HCT116 (cell line): ENCODE measurements around the gene TCF7L1. TPM values are rescaled to one million over a fixed set of nuclear protein-coding genes. Genes with fewer than 3 reads are reported as not detected.

Experiments used
- ATAC-seq: fragments of 200-7000 bp; cut with Tn5 transposase; 2 replicates; pipeline ENCODE4 v1.9.1; 2020; ENCODE audit warnings: mild to moderate bottlenecking, moderate library complexity
- BruUV-seq: library from RNA; stranded (reverse); fragments of 400-500 nt; replicated peaks from 2 replicates; lab custom pipeline; 2021; lab: Mats Ljungman, UMichigan
- CTCF ChIA-PET: fragments of 300-600 bp; sonication (Branson Sonifier 250); formaldehyde crosslinking; loops from one replicate; lab custom pipeline; 2021; ENCODE audit warnings: antibody characterized with exemption; lab: Charles Lee
- POLR2A ChIA-PET: fragments of 300-600, 350-600 bp; sonication (Branson Sonifier 250); formaldehyde crosslinking; loops from one replicate; lab custom pipeline; 2021; ENCODE audit warnings: antibody characterized with exemption; lab: Charles Lee
- RAD21 ChIA-PET, 2 experiments: fragments of 300-600 bp; sonication (Branson Sonifier 250); formaldehyde crosslinking; loops; one replicate each; lab custom pipeline; 2023; ENCODE audit warnings: low total read pairs in 2 of 2; ENCODE audit not compliant: uncharacterized antibody in 2 of 2, unreplicated experiment in 2 of 2, low non-redundant PET in 1 of 2; lab: Charles Lee
- DNase-seq: peaks from one replicate; pipeline ENCODE4 v3.0.0-alpha.2; 2010; ENCODE audit warnings: low read depth, low spot score
- H2AFZ ChIP-seq: fragments of 200-600 bp; shearing (Covaris generic), sonication (generic); 2 replicates; pipeline ENCODE4 v1.6.1; 2017; ENCODE audit warnings: low read depth, mixed run types, mixed read lengths, antibody characterized with exemption, low read length; ENCODE audit not compliant: poor library complexity, severe bottlenecking
- H3K27ac ChIP-seq: 2 replicates; pipeline ENCODE4 v1.5.1; 2012; ENCODE audit warnings: low read depth, low read length
- H3K27me3 ChIP-seq: fragments of 200-600 bp; sonication (generic); 2 replicates; pipeline ENCODE4 v1.6.1; 2016; ENCODE audit warnings: mixed run types, low read length, mixed read lengths; ENCODE audit not compliant: insufficient read depth
- H3K36me3 ChIP-seq, 2 experiments: fragments of 200-500 bp in 1 of 2; fragments of 200-600 bp in 1 of 2; sonication (Bioruptor generic) in 1 of 2; sonication (generic) in 1 of 2; 2 replicates each; pipeline versions ENCODE4 v1.5.1 to v1.6.1; 2014 to 2016; ENCODE audit warnings: low read length in 2 of 2, inconsistent platforms in 1 of 2, mixed read lengths in 1 of 2, mixed run types in 1 of 2; ENCODE audit not compliant: insufficient read depth in 2 of 2, control insufficient read depth in 1 of 2
- H3K4me1 ChIP-seq, 2 experiments: fragments of 200-600 bp in 1 of 2; sonication (generic) in 1 of 2; 2 replicates each; pipeline versions ENCODE4 v1.5.1 to v1.6.1; 2012 to 2017; ENCODE audit warnings: low read length in 2 of 2, inconsistent platforms in 1 of 2, mild to moderate bottlenecking in 1 of 2, mixed read lengths in 1 of 2, mixed run types in 1 of 2, moderate library complexity in 1 of 2; ENCODE audit not compliant: insufficient read depth in 2 of 2, control insufficient read depth in 1 of 2
- H3K4me2 ChIP-seq: fragments of 200-600 bp; sonication (generic); 2 replicates; pipeline ENCODE4 v1.6.1; 2017; ENCODE audit warnings: mixed run types, low read length, mixed read lengths
- H3K4me3 ChIP-seq, 2 experiments: fragments of 200-600 bp in 1 of 2; sonication (generic) in 1 of 2; replicated peaks in 1 of 2; 2 replicates each; pipeline ENCODE4 v1.5.1; 2011 to 2016; ENCODE audit warnings: low read length in 2 of 2, control low read depth in 1 of 2, low read depth in 1 of 2, mild to moderate bottlenecking in 1 of 2, mixed read lengths in 1 of 2, mixed run types in 1 of 2
- H3K79me2 ChIP-seq: fragments of 200-600 bp; sonication (generic); 2 replicates; pipeline ENCODE4 v1.6.1; 2017; ENCODE audit warnings: mild to moderate bottlenecking, mixed run types, low read length, moderate library complexity, mixed read lengths; ENCODE audit not compliant: insufficient read depth
- H3K9ac ChIP-seq: fragments of 200-600 bp; sonication (generic); 2 replicates; pipeline ENCODE4 v1.6.1; 2016; ENCODE audit warnings: low read length, mixed read lengths
- H3K9me2 ChIP-seq: fragments of 200-600 bp; sonication (generic), shearing (Covaris generic); 2 replicates; pipeline ENCODE4 v1.6.1; 2017; ENCODE audit warnings: mixed run types, mild to moderate bottlenecking, moderate library complexity; ENCODE audit not compliant: insufficient read depth
- H3K9me3 ChIP-seq, 2 experiments: fragments of 200-500 bp in 1 of 2; fragments of 200-600 bp in 1 of 2; sonication (Bioruptor generic) in 1 of 2; sonication (generic) in 1 of 2; 2 replicates each; pipeline ENCODE4 v1.6.1; 2014 to 2017; ENCODE audit warnings: low read length in 2 of 2, mixed read lengths in 2 of 2, inconsistent platforms in 1 of 2, low read depth in 1 of 2, mild to moderate bottlenecking in 1 of 2, mixed run types in 1 of 2, moderate library complexity in 1 of 2; ENCODE audit not compliant: control insufficient read depth in 1 of 2, insufficient read depth in 1 of 2
- H4K20me1 ChIP-seq: fragments of 200-600 bp; sonication (generic), shearing (Covaris generic); 2 replicates; pipeline ENCODE4 v1.6.1; 2017; ENCODE audit warnings: mixed run types, mild to moderate bottlenecking, moderate library complexity; ENCODE audit not compliant: insufficient read depth
- ATF3 ChIP-seq: IDR thresholded peaks from 2 replicates; pipeline ENCODE4 v1.6.1; 2012
- EZH2 ChIP-seq: fragments of 200-600 bp; sonication (generic); IDR thresholded peaks from 2 replicates; pipeline ENCODE4 v1.6.1; 2017; ENCODE audit warnings: antibody characterized with exemption, mixed run types
- EZH2phosphoT487 ChIP-seq: fragments of 200-600 bp; IDR thresholded peaks from 2 replicates; pipeline ENCODE4 v1.6.1; 2018; ENCODE audit warnings: antibody characterized with exemption, borderline replicate concordance
- FOSL1 ChIP-seq: IDR thresholded peaks from 2 replicates; pipeline ENCODE4 v1.6.1; 2012; ENCODE audit warnings: low read depth
- JUND ChIP-seq: IDR thresholded peaks from 2 replicates; pipeline ENCODE4 v1.6.1; 2012
- MAX ChIP-seq: IDR thresholded peaks from 2 replicates; pipeline ENCODE4 v1.6.1; 2012
- REST ChIP-seq: IDR thresholded peaks from 2 replicates; pipeline ENCODE4 v1.6.1; 2012; ENCODE audit warnings: low read depth
- SIN3A ChIP-seq: IDR thresholded peaks from 2 replicates; pipeline ENCODE4 v1.6.1; 2012; ENCODE audit warnings: low read depth
- SP1 ChIP-seq: IDR thresholded peaks from 2 replicates; pipeline ENCODE4 v1.6.1; 2012; ENCODE audit warnings: low read depth
- SRF ChIP-seq: IDR thresholded peaks from 2 replicates; pipeline ENCODE4 v1.6.1; 2012; ENCODE audit warnings: low read depth
- TCF7L2 ChIP-seq: IDR thresholded peaks from 2 replicates; pipeline ENCODE4 v1.7.0; 2011; ENCODE audit warnings: borderline replicate concordance, inconsistent platforms; ENCODE audit not compliant: insufficient read depth, insufficient read length; ENCODE audit errors: extremely low read depth
- ZBTB33 ChIP-seq: IDR thresholded peaks from 2 replicates; pipeline ENCODE4 v1.6.1; 2011; ENCODE audit warnings: mild to moderate bottlenecking, low read length, moderate library complexity; ENCODE audit not compliant: insufficient replicate concordance; ENCODE audit errors: extremely low read depth
- ZFX ChIP-seq: fragments of 450-650 bp; IDR thresholded peaks from 2 replicates; pipeline ENCODE4 v1.6.1; 2017
- ZNF274 ChIP-seq: fragments of 200-500 bp; sonication (Bioruptor generic); IDR thresholded peaks from 2 replicates; pipeline ENCODE4 v1.6.1; 2014; ENCODE audit warnings: mild to moderate bottlenecking, low read depth, low read length, inconsistent platforms
- intact Hi-C: fragments of 100-400 bp; cut with micrococcal nuclease; formaldehyde crosslinking; loops from 2 replicates; pipeline ENCODE4 v1.10.0; 2022
- total RNA-seq: library from RNA; stranded (reverse); gene quantifications from one replicate; pipeline ENCODE4 v1.2.1, GENCODE V29; 2021; ENCODE audit not compliant: unreplicated experiment

TCF7L1 gene
- total RNA-seq, 1 experiment from 2014 or later = 10.3 TPM

- no peak overlapping the region for H3K4me3 ChIP-seq
- no peaks in the 10 kb centered on the region; the same call in 1 of the 2 replicates for H4K20me1 ChIP-seq
- H3K9ac ChIP-seq = no peak overlapping the region
- no TSS peak for BruUV-seq
- DNase-seq (no peak), ATAC-seq (no peak)
- H3K79me2 ChIP-seq = no peaks in the 10 kb centered on the region
- no peak overlapping the region for H2AFZ ChIP-seq
- H3K4me1 ChIP-seq = no peaks in the 10 kb centered on the region
- CTCF ChIA-PET = no interaction called here
- POLR2A ChIA-PET = no interaction called here
- H3K36me3 ChIP-seq = no peaks in the 10 kb centered on the region
- no peak overlapping the region for H3K4me2 ChIP-seq
- TF ChIP-seq EZH2phosphoT487 = no peak
- TF ChIP-seq ATF3 = no peak
- TF ChIP-seq SRF = no peak
- TF ChIP-seq TCF7L2 = no peak
- no peak for TF ChIP-seq SIN3A
- no peak for TF ChIP-seq JUND
- TF ChIP-seq EZH2 = no peak
- TF ChIP-seq FOSL1 = no peak
- no peak for TF ChIP-seq ZNF274
- TF ChIP-seq MAX = no peak
- TF ChIP-seq REST = no peak
- TF ChIP-seq ZBTB33 = no peak
- no peak for TF ChIP-seq SP1
- TF ChIP-seq ZFX = no peak
- TF ChIP-seq, all 23 proteins: peak for 0
- Histone ChIP-seq H3K9me3 (no peaks in the 10 kb centered on the region), H3K9me2 (no peaks in the 10 kb centered on the region), H3K27me3 (no peaks in the 10 kb centered on the region), H3K27ac (no peak overlapping the region)
- RAD21 ChIA-PET = no interaction called here
- intact Hi-C loops = no loop called here
Observed at GRCh38 chr2:85164145-85164569, 31.0 kb downstream of the TCF7L1 start.
